SK-N-SH (cell line): ENCODE data around the gene HTN1.

Experiments
- NRF1 ChIP-seq: IDR thresholded peaks from 2 replicates; pipeline ENCODE4 v1.6.1; 2012; ENCODE audit warnings: low read depth, mild to moderate bottlenecking, low read length
- SIN3A ChIP-seq: IDR thresholded peaks from 2 replicates; pipeline ENCODE4 v1.6.1; 2012; ENCODE audit warnings: low read depth, mild to moderate bottlenecking, low read length, moderate library complexity, borderline replicate concordance
- YY1 ChIP-seq: IDR thresholded peaks from 2 replicates; pipeline ENCODE4 v1.4.0; 2012; ENCODE audit warnings: low read depth, mild to moderate bottlenecking
- TF ChIP-seq, protein P1 (sequence below): fragments of 150-350 bp; IDR thresholded peaks from 2 replicates; pipeline ENCODE4 v1.6.1; 2017; ENCODE audit warnings: antibody characterized with exemption, low read length, low read depth, borderline replicate concordance
- TF ChIP-seq, protein P2 (sequence below): fragments of 200-600 bp; sonication (generic); IDR thresholded peaks from 2 replicates; pipeline ENCODE4 v1.6.1; 2017; ENCODE audit warnings: antibody characterized with exemption, mild to moderate bottlenecking, moderate library complexity

DNA sequence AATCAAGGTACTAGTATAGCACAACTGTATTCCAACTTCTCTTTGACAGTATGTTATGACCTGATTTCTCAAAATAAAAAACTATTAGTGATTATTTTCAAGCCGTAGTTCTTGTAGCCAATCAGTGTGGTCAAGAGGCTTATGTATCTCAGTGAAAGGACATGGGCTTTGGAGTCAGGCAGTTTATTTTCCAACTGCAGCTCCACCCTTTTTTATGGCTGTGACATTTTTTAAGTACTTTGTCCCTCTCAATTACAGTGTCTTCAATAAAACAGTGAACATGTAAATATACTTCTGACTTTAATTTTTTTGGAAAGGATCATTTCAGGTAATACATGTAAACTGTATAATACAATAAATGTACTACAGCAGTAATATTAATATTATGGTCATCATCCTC is 30.0 kb downstream of the HTN1 start:
- TF ChIP-seq SIN3A, result no peak
- no peak for TF ChIP-seq NRF1
- TF ChIP-seq, protein P1, sequence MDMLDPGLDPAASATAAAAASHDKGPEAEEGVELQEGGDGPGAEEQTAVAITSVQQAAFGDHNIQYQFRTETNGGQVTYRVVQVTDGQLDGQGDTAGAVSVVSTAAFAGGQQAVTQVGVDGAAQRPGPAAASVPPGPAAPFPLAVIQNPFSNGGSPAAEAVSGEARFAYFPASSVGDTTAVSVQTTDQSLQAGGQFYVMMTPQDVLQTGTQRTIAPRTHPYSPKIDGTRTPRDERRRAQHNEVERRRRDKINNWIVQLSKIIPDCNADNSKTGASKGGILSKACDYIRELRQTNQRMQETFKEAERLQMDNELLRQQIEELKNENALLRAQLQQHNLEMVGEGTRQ, result no peak
- TF ChIP-seq, protein P2, sequence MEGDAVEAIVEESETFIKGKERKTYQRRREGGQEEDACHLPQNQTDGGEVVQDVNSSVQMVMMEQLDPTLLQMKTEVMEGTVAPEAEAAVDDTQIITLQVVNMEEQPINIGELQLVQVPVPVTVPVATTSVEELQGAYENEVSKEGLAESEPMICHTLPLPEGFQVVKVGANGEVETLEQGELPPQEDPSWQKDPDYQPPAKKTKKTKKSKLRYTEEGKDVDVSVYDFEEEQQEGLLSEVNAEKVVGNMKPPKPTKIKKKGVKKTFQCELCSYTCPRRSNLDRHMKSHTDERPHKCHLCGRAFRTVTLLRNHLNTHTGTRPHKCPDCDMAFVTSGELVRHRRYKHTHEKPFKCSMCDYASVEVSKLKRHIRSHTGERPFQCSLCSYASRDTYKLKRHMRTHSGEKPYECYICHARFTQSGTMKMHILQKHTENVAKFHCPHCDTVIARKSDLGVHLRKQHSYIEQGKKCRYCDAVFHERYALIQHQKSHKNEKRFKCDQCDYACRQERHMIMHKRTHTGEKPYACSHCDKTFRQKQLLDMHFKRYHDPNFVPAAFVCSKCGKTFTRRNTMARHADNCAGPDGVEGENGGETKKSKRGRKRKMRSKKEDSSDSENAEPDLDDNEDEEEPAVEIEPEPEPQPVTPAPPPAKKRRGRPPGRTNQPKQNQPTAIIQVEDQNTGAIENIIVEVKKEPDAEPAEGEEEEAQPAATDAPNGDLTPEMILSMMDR, result no peak
- no peak for TF ChIP-seq YY1
